GM12891 (cell line): ENCODE data around the gene RBM28.

Experiments
- DNase-seq: peaks from one replicate; pipeline ENCODE4 v3.0.0; 2011; ENCODE audit warnings: low spot score; ENCODE audit not compliant: insufficient read length
- FAIRE-seq: peaks from 2 replicates; lab custom pipeline; 2011; peaks lifted over from hg19 to GRCh38; lab: Jason Lieb, UNC
- PAX5 ChIP-seq: IDR thresholded peaks from 2 replicates; pipeline ENCODE4 v1.6.1; 2011; ENCODE audit warnings: low read length, moderate library complexity, mild to moderate bottlenecking; ENCODE audit not compliant: insufficient read depth, severe bottlenecking
- POLR2A ChIP-seq: IDR thresholded peaks from 2 replicates; pipeline ENCODE4 v1.6.1; 2011; ENCODE audit warnings: low read depth, low read length, control low read depth
- POLR2AphosphoS5 ChIP-seq: IDR thresholded peaks from 2 replicates; pipeline ENCODE4 v1.6.1; 2011; ENCODE audit warnings: low read depth, low read length, control low read depth
- POU2F2 ChIP-seq: IDR thresholded peaks from 2 replicates; pipeline ENCODE4 v1.6.1; 2011; ENCODE audit warnings: low read depth, mild to moderate bottlenecking, control low read depth, low read length, moderate library complexity
- SPI1 ChIP-seq: IDR thresholded peaks from 2 replicates; pipeline ENCODE4 v1.6.1; 2011; ENCODE audit warnings: low read depth, low read length, control low read depth
- TAF1 ChIP-seq: IDR thresholded peaks from 2 replicates; pipeline ENCODE4 v1.6.1; 2011; ENCODE audit warnings: low read depth, low read length, control low read depth

The RBM28 gene

DNA sequence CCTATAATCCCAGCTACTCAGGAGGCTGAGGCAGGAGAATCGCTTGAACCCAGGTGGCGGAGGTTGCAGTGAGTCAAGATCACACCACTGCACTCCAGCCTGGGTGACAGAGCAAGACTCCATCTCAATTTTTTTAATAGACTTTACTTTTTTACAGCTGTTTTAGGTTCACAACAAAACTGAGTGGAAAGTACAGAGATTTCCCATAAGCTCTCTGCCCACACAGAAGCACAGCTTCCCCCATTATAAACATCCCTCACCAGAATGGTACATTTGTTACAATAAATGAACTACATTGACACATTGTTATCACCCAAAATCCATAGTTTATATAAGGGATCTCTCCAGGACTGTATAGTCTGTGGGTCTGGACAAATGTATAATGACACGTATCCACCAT is 32.4 kb upstream of the RBM28 start:
- no peak for DNase-seq
- TF ChIP-seq PAX5, result no peak
- TF ChIP-seq POLR2AphosphoS5, result no peak
- no peak for TF ChIP-seq TAF1
- no peak for TF ChIP-seq SPI1
- TF ChIP-seq POLR2A, result no peak
- no peak for TF ChIP-seq POU2F2
- no peak for FAIRE-seq

GRCh38 chr7:128374041-128374440 is 30.3 kb upstream of the RBM28 start:
- TF ChIP-seq POLR2A, result no peak
- TF ChIP-seq PAX5, result no peak
- no peak for TF ChIP-seq SPI1
- TF ChIP-seq TAF1, result no peak
- no peak for TF ChIP-seq POLR2AphosphoS5
- TF ChIP-seq POU2F2, result no peak
- FAIRE-seq (no peak), DNase-seq (no peak)

- no peak for FAIRE-seq
- DNase-seq, result no peak
- TF ChIP-seq POLR2AphosphoS5, result no peak
- no peak for TF ChIP-seq SPI1
- TF ChIP-seq POU2F2, result no peak
- no peak for TF ChIP-seq TAF1
- no peak for TF ChIP-seq PAX5
Observed at GRCh38 chr7:128373606-128374005, 29.9 kb upstream of the RBM28 start.

DNA sequence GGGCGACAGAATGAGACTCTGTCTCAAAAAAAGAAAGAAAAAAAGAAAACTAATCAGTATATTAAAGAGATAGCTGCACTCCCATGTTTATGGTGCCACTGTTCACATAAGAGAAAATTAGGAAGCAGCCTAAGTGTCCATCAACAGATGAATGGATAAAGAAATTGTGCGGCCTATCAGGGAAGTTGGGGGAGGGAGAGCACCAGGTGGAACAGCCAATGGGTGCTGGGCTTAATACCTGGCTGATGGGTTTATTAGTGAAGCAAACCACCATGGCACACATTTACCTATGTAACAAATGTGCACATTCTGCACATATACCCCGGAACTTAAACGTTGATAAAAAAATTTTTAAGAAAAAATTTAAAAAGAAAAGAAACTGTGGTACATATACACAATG is 26.8 kb upstream of the RBM28 start:
- TF ChIP-seq POU2F2 (no peak), PAX5 (no peak), POLR2A (no peak), SPI1 (no peak), POLR2AphosphoS5 (no peak), TAF1 (no peak)
- DNase-seq (no peak), FAIRE-seq (no peak)

- FAIRE-seq (no peak), DNase-seq (no peak)
- no peak for TF ChIP-seq SPI1
- no peak for TF ChIP-seq POLR2A
- no peak for TF ChIP-seq TAF1
- TF ChIP-seq POU2F2, result no peak
- TF ChIP-seq PAX5, result no peak
- TF ChIP-seq POLR2AphosphoS5, result no peak
Observed at GRCh38 chr7:128366986-128367385, 23.3 kb upstream of the RBM28 start.

- FAIRE-seq (no peak), DNase-seq (no peak)
- TF ChIP-seq POLR2A, result no peak
Observed at GRCh38 chr7:128366300-128366699, 22.6 kb upstream of the RBM28 start.

DNA sequence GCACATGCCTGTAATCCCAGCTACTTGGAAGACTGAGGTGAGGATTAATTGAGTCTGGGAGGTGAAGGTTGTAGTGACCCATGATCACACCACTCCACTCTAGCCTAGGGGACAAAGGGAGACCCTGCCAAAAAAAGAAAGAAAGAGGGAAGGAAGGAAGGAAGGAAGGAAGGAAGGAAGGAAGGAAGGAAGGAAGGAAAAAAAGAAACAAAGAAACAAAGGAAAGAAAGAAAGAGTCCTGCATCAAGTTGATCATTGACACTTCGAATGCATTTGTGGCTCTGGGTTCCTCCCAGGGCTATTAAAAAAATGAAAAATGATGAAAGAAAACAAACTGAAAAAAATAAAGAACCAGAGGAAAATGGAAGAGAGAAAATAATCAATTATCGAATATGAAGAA is 21.7 kb upstream of the RBM28 start:
- TF ChIP-seq POU2F2 (no peak), TAF1 (no peak), POLR2A (no peak), POLR2AphosphoS5 (no peak), SPI1 (no peak), PAX5 (no peak)
- no peak for DNase-seq
- no peak for FAIRE-seq

DNA sequence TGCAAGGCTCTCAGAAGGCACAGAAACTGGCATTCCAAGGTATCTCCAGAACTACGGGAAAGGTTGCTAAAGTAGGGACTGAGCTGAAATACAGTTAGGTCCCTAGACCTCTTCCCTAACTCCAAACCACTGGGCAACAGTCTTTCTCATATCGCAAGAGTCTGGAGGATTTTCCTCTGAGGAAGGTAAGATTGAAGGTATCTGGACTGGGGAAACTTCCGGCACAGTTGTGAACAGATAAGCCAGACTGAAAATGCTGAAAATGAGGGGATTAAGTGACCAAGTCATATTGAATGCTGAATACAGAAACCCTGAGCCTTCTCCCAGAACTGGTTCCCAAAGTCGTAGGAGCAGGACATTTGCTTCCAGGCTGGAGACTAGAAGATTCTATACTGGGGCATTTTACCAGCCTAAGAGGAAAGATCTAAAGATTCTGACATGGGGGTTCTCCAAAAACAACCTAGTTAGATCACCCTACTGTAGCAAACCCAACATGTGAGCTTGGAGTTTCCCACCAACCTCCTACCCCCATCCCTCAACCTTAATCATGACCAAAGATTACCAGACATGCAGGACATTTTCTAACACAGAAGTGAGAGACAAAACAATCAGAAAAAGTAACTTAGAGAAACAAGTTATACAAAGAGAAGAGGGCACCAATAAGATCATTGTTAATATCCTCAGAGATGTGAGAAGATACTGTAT is 20.6 kb upstream of the RBM28 start:
- TF ChIP-seq POU2F2, result no peak
- TF ChIP-seq TAF1, result no peak
- no peak for TF ChIP-seq PAX5
- no peak for TF ChIP-seq POLR2A
- no peak for TF ChIP-seq SPI1
- no peak for TF ChIP-seq POLR2AphosphoS5
- FAIRE-seq (no peak), DNase-seq (no peak)

- no peak for DNase-seq
- FAIRE-seq, result no peak
- TF ChIP-seq POU2F2, result no peak
- no peak for TF ChIP-seq POLR2A
- TF ChIP-seq POLR2AphosphoS5, result no peak
- TF ChIP-seq PAX5, result no peak
- TF ChIP-seq SPI1, result no peak
- TF ChIP-seq TAF1, result no peak
Observed at GRCh38 chr7:128363261-128363721, 19.6 kb upstream of the RBM28 start.

- TF ChIP-seq POLR2AphosphoS5 (no peak), POU2F2 (no peak), TAF1 (no peak), PAX5 (no peak), SPI1 (no peak), POLR2A (no peak)
- DNase-seq, result no peak
Observed at GRCh38 chr7:128362670-128363069, 19.0 kb upstream of the RBM28 start.

More at GRCh38 chr7:128362670-128363069, 19.0 kb upstream of the RBM28 start:
- FAIRE-seq, result no peak
